Measurements from ENCODE around the gene FAHD1.
A peak's percentile ranks its signal among the peaks of the same experiment; 100 is the strongest.
"Not testable (repeated sequence)": the region's sequence is repeated elsewhere in the genome, so short reads cannot be mapped to it uniquely, and the experiment has no call there.

FAHD1 gene

DNA sequence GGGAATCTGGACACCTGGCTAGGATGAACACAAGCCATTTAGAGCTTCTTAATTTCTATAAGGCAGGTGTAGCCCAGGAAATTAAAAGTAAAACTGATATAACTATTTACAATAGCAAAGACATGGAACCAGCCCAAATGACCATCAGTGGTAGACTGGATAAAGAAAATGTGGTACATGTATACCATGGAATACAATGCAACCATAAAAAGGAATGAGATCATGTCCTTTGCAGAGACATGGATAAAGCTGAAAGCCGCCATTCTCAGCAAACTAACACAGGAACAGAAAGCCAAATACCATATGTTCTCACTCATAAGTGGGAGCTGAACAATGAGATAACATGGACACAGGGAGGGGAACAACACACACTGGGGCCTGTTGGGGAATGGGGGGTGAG, 19.4 kb downstream of the FAHD1 start:
- no peak for DNase-seq (ENCODE audit: low spot score)

DNA sequence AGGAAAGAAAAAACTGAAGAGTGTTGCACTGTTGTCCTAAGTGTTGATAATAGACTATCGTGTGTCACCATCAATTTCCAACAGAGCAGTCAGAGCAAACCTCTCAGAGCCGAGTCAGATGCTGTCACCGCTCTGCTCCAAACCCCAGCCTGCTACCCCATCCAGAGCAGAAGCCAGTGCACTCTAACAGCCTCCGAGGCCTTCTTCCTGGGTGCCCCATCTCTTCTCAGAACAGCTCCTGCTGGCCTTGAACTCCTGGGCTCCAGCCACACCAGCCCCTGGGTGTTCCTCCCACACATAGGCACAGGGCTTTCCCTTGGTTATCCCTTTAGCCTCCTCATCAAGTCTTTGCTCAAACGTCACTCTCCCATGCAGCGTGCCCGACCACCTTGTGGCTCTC, 24.0 kb downstream of the FAHD1 start:
- no peak for DNase-seq (ENCODE audit: low spot score)

DNA sequence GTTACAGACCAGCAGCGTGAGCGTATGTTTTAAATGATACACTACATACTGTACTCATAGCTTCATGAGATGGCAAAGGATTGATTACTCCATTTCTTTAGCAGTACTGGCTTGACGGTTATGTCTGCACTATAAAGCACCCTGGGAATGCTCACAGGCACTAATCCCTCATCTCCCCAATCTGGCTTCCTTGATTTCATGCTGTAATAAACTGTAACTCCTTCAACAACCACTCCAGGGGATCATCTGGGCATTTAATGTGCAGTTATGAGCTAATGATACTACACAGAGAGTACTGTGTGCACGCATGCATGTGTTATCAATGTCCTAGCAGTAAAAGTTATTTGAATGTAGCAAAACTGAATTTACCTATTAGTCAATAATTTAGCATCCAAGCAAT, 24.8 kb downstream of the FAHD1 start:
- no peak for DNase-seq (ENCODE audit: low spot score)

DNA sequence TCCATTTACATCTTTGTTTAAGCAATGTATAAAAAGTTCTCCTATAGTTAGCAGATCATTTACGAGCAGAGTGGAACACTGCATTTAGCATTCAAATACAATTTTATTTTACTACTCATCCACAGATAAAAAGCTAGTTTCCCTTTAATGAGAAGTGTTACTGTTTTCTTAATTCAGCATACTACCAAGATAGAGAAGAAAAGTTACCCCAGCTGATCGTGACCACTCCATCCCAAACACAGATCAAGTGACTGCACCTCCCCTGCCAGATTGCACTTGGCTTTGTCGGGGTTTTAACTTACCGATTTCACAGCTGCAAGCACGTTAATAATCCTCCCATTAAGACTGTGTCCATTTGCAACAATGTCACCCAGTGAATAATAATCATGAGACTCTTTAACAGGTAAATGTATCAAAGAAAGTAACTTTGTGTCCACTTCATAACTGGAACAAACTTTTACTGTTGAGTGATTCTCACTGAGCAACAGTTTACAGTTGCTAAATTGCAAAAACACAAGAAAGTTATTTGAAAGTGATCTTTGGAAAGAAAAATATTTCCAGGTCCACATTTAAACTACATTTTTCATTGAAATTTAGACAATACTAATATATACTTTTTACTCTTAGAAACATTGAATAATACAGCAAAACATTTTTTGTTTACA, 30.6 kb downstream of the FAHD1 start:
- no peak for DNase-seq (ENCODE audit: low spot score)

DNA sequence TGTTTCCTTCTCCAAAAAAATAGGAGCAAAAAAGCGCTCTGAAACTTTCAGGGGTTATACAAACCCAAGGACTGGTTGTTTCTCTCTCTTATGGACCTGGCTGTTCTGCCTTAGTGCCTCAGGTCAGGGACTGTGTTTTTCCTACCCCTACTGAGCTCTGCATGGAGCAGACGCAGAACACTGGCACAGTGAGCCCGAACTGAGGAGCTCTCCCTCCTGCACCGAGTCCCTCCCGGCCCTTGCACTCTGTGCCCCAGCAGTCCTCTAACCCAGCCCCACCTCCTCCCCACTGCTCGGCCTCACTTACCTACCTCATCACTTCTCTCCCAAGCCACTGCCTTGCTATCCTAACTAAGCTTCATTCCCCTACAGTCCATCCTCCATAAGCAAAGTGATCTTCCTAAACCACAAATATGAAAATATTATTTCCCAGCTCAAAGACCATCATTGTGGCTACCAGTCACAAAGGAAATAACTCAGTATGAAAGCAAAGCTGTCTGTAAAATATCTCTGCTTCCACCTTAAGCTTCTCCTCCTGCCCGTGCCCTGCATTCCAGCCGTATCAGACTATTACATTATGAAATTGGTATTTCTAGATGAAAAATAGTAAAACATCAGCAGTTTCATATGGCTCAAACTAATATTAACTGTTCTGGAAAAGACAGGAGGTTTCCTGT, 31.3 kb downstream of the FAHD1 start:
- no peak for DNase-seq (ENCODE audit: low spot score)

DNA sequence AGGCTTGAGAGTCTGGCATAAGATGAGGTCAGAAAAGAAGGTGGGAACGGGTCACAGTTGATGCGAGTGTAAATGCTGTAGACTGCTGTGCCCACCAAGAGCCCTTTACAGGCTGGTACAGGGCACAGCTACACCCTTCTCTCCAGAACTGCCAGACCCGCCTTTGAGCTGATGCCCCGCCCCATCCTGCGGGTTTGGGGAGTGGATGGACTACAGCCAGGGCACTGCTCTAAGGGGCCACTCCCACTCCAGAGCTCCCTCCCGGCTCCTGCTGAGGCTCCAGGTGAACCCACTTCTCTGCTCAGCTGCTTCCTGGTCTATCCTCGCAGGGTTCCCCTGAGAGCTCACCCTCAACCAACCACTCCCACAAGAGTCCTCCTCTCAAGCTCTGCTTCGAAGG, 32.6 kb downstream of the FAHD1 start:
- DNase-seq (ENCODE audit: low spot score): no peak

DNA sequence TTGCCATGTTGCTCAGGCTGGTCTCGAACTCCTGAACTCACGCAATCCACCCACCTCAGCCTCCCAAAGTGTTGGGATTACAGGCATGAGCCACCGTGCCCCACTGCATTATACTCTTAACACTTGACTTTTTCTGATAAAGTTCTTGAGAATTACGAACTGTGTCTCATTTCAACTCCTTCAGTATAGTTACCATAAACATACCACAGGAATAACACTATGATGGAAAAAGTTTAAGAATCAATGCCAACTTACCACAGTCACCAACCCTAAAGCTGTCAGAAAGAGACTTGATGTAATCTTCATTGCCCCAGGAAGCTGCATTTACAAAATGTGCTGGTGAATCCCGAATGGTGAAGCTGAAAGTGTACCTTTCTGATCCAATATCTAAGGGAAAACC, 34.7 kb downstream of the FAHD1 start:
- no peak for DNase-seq (ENCODE audit: low spot score)

DNA sequence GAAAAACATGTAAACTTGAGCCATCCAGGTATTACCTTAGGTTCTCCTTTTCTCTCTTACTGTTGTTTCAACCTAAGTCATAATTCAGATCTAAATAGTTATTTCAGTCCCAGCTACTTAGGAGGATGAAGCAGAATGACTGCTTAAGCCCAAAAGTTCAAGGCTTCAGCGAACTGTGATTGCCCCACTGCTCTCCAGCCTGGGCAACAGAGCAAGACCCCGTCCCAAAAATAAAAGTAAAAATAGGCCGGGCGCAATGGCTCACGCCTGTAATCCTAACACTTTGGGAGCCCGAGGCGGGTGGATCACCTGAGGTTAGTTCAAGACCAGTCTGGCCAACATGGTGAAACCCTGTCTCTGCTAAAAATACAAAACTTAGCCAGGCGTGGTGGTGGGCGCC, 35.4 kb downstream of the FAHD1 start:
- DNase-seq (ENCODE audit: low spot score): no peak

DNA sequence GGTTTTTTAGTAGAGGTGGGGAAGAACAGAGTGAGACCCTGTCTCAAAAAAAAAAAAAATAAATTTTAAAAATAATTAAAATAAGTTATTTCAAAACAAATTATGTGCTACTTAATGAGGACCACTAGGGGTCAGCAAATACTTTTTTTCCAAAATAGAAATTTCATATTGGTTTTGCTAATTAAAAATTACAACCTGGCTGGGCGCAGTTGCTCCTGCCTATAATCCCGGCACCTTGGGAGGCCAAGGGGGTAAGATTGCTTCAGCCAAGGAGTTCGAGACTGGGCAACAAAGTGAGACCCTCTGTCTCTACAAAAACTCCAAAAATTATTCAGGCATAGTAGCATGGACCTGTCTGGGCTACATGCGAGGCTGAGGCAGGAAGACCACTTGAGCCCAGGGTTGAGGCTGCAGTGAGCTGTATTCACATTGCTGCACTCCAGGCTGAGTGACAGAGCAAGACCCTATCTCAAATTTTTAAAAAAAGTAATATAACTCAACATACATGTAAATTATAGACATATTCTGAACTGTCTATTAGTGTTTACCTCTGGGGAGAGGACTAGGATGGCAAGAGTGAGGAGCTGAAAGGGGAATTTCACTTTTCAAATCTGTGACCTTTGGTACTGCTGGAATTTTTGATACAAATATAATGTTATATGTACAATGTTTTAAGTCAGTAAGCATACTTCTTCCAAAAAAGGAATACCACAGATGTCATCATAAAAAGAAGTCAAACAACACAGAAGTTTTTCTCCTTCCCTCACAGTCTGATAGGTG, 36.9 kb downstream of the FAHD1 start:
- peak; percentile 15 for DNase-seq (ENCODE audit: low spot score)

DNA sequence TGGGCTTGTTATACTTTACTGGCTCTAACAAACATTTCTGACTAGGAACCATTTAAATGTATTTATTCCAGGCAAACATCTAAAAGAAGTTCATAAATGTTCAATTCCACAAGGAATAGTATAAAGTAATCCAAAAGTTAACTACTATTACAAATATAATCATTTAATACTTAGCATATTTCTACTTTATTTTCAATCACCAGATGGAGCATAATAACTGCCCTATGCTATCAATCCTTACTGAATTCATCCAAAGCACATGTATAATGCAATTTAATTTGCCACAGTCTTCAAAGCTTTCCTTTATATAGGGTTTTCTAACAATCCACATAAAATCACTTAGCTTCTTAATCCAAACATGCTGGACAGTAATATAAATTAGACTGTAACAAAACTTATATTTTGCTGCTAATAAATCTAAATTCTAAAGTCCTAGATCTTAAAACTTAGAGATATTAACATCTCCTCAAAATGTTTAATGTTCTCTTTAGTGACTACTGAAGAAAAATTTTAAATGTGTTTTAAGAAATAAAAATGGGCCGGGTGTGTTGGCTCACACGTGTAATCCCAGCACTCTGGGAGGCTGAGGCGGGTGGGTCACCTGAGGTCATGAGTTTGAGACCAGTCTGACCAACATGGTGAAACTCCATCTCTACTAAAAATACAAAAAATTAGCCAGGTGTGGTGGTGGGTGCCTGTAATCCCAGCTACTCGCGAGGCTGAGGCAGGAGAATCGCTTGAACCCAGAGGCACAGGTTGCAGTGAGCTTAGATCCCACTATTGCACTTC, 39.1 kb downstream of the FAHD1 start:
- DNase-seq (ENCODE audit: low spot score): no peak

DNA sequence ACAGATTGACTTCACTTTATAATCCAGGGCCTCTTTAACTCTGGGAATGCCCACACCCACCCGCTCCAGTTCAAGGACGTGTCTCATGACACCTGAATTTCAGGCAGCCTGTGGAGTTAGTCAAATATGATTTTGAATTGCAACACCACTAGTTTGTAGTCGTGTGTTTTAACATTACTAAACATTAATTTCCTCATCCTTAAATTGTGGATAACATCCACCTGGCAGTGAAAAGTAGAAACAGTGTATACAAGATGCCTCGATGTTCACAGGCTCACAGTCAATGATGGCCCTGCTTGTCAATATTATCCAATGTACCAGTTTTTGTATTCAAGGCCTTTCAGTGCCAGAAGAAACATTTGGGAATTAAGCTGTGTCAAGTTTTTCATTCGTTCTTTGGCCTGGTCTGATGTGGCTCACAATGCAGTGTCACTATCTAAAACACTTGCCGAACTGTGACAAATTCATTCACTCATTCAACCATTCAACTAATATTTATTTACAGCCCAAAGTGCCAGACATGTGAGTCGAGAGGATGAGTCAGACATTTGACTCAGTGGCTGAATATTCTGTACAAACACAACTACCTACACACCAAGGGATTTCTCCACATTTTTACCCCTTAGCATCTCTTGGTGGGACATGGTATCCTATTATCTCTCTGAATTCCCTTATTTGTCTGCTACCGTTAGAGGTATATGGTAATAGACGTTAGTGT, 43.5 kb downstream of the FAHD1 start:
- no peak for DNase-seq (ENCODE audit: low spot score)

DNA sequence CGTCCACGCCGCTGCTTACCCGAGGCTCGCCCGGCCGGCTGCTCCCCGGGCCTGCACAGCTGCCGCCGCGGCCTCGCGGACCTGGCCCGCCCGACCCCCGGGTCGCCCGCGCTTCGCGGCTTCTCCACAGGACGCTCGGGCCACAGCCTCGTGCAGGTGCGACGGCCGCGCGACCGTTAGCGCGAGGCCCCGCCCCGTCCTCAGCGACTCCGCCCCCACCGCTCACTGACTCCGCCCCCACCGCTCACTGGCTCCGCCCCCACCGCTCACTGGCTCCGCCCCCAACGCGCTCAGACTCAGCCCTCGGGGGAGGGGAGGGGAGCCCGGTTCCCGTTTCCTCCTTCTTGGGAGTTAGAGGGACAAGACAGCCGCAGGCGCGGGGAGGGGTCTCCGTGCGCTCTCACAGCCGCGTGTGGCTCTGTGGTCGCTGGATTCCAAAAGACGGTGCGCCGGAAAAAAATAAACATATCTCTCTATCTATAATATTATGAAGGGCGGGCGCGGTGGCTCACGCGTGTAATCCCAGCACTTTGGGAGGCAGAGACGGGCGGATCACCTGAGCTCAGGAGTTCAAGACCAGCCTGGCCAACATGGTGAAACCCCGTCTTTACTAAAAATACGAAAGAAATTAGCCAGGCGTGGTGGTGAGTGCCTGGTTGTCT, 45.1 kb downstream of the FAHD1 start, which contains the start of gene MEIOB:
TSS of gene MEIOB (minus strand) at position 191 of the 662 bp plus-strand sequence. CDS start 3,989 bp downstream, outside the sequence.
- DNase-seq (ENCODE audit: low spot score): no peak

DNA sequence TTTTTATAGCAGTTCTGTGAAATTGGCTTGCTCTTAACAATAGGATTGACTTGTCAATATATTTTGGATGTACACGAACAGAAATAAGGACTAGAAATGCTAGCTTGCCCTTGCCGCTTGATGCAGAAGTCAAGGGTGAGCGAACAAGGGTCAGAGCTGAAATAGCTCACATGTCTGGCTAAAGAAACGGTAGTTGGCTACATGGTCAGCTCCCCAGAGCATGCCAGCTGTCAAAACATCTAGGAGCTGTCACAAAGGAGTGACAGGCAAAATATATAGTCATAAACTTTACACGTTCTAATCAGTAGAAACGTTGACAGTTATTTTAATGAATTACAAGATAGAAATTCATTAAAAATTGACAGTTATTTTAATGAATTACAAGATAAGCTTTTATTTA, 47.8 kb downstream of the FAHD1 start:
- DNase-seq (ENCODE audit: low spot score): no peak

DNA sequence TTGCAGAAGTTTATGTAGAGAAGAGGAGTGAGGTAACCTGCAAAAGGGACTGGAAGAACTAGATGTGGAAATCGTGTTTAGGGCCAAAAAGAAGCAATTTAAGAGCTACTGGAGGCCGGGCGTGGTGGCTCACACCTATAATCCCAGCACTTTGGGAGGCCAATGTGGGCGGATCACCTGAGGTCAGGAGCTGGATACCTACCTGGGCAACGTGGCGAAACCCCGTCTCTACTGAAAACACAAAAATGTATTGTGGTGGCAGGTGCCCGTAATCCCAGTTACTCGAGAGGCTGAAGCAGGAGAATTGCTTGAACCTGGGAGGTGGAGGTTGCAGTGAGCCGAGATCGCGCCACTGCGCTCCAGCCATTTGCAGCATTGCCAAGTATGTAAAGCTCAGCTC, 49.1 kb downstream of the FAHD1 start:
- DNase-seq (ENCODE audit: low spot score): not testable (repeated sequence)

DNA sequence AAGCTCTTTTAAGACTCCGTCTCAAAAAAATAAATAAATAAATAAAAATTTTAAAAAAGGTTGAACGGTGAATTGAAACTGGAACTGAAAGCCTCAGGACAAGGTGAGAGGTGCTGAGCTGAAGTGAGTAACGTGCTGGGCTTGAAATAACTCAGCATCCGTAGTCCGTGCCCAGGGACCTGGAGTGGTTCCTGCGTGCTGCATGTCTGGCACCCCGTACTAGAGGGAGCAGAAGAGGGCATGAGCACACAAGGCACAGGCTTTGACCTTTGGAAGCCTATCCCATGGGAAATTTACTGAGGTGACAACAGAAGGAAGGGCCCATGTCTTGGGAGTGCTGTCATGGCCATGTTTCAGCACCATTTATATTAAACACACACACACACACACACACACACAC, 49.5 kb downstream of the FAHD1 start:
- no peak for DNase-seq (ENCODE audit: low spot score)

DNA sequence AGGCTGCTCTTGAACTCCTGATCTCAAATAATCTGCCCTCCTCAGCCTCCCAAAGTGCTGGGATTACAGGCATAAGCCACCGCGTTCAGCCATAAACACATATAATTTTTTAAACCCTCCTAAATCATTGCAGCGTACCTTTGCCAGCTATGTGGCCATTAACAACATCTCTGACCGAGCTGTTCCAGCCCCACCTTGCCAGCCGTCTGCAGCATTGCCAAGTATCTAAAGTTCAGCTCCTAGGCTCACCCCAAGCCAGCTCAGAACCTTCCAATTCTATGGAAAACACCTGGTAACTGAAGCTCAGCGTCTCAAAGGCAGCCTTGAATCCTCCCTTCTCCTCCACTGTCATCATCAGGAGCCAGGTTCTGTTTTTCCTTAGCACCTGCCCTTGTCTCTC, 50.1 kb downstream of the FAHD1 start:
- no peak for DNase-seq (ENCODE audit: low spot score)

DNA sequence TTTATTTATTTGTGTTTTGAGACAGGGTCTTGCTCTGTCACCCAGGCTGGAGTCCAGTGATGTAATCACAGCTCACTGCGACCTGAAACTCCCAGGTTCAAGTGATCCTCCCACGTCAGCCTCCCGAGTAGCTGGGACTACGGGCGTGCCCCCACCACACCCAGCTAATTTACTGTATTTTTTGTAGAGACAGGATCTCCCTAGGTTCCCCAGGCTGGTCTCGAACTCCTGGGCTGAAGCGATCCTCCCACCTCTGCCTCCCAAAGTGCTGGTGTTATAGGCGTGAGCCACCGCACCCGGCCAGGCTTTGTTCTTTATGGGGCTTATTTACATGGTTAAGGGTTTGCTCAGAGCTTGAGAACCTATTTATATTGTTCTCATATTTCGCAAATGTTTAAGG, 50.8 kb downstream of the FAHD1 start:
- DNase-seq (ENCODE audit: low spot score): no peak

DNA sequence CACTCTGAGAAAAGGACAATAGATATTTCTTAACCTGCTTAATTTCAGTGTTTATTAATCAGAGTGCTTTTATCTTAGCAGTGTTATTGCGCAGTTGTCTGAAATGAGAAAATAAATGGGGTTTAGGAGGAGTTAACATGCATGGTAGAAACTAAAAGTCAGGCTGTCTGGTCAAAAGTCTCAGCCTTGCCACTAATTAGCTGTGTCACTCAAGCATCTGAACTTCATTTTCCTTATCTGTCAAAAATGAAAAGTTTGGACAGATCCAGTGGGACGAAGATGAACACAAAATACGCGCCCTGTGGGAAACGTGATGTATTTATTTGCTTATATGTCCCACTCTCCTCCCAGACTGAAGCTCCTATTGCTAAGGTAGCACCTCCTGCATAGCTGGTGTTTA, 51.2 kb downstream of the FAHD1 start:
- DNase-seq (ENCODE audit: low spot score): no peak
